Mucosa of rectum (tissue), 2 donors: ENCODE data around the gene CYB5B.

Source experiments
- H3K27ac ChIP-seq, 2 donors: one replicate each; pipeline ENCODE4 v1.7.0; 2013; ENCODE audit warnings: inconsistent platforms in 2 of 2, low read depth in 2 of 2, low read length in 2 of 2
- H3K27me3 ChIP-seq, 2 donors: one replicate each; pipeline ENCODE4 v1.7.0; 2013; ENCODE audit warnings: low read length in 2 of 2; ENCODE audit not compliant: control insufficient read depth in 2 of 2, insufficient read depth in 2 of 2
- H3K36me3 ChIP-seq, 2 donors: one replicate each; pipeline ENCODE4 v1.7.0; 2013; ENCODE audit warnings: low read length in 2 of 2; ENCODE audit not compliant: control insufficient read depth in 2 of 2, insufficient read depth in 2 of 2
- H3K4me1 ChIP-seq, 2 donors: one replicate each; pipeline ENCODE4 v1.7.0; 2013; ENCODE audit warnings: low read length in 2 of 2, mild to moderate bottlenecking in 1 of 2; ENCODE audit not compliant: control insufficient read depth in 2 of 2, insufficient read depth in 2 of 2
- H3K4me3 ChIP-seq, 2 donors: one replicate each; pipeline ENCODE4 v1.7.0; 2013; ENCODE audit warnings: low read length in 2 of 2
- H3K9ac ChIP-seq, 2 donors: one replicate each; pipeline ENCODE4 v1.7.0; 2013; ENCODE audit warnings: low read length in 2 of 2, low read depth in 1 of 2, mild to moderate bottlenecking in 1 of 2
- H3K9me3 ChIP-seq, 2 donors: one replicate each; pipeline ENCODE4 v1.7.0; 2013; ENCODE audit warnings: low read length in 2 of 2; ENCODE audit not compliant: control insufficient read depth in 2 of 2
- donor health status: healthy.
- donor health status: Normal muscosa, but diverticular disease.

Gene CYB5B

GRCh38 chr16:69466547-69466946, 42.1 kb downstream of the CYB5B start:
- no peak overlapping the region for H3K27ac ChIP-seq
- peaks cover 5 to 18% of the 10 kb centered on the region in 2 donors for H3K4me1 ChIP-seq

GRCh38 chr16:69467080-69467479, 42.7 kb downstream of the CYB5B start:
- peaks cover 5 to 11% of the 10 kb centered on the region in 2 donors for H3K36me3 ChIP-seq
- no peak overlapping the region for H3K4me3 ChIP-seq
- peaks cover 5 to 18% of the 10 kb centered on the region in 2 donors for H3K4me1 ChIP-seq
- no peak overlapping the region for H3K9ac ChIP-seq
- H3K9me3 ChIP-seq = no peaks in the 10 kb centered on the region
- H3K27me3 ChIP-seq = no peaks in the 10 kb centered on the region
- no peak overlapping the region for H3K27ac ChIP-seq

More at GRCh38 chr16:69466547-69466946, 42.1 kb downstream of the CYB5B start:
- H3K9me3 ChIP-seq = no peaks in the 10 kb centered on the region
- H3K36me3 ChIP-seq = peaks cover 7 to 11% of the 10 kb centered on the region in 2 donors
- no peak overlapping the region for H3K4me3 ChIP-seq
- no peaks in the 10 kb centered on the region for H3K27me3 ChIP-seq
- no peak overlapping the region for H3K9ac ChIP-seq

- no peak overlapping the region for H3K27ac ChIP-seq
- no peaks in the 10 kb centered on the region for H3K27me3 ChIP-seq
- H3K9me3 ChIP-seq = no peaks in the 10 kb centered on the region
- H3K4me1 ChIP-seq = peaks cover 5 to 18% of the 10 kb centered on the region in 2 donors
- H3K4me3 ChIP-seq = no peak overlapping the region
- no peak overlapping the region for H3K9ac ChIP-seq
- peaks cover under 1 to 6% of the 10 kb centered on the region in 2 donors for H3K36me3 ChIP-seq
Measured at GRCh38 chr16:69467531-69468204, 43.2 kb downstream of the CYB5B start.

GRCh38 chr16:69469807-69470561, 45.6 kb downstream of the CYB5B start:
- H3K27me3 ChIP-seq = no peaks in the 10 kb centered on the region
- H3K36me3 ChIP-seq = no peaks in the 10 kb centered on the region
- H3K27ac ChIP-seq = no peak overlapping the region
- H3K9ac ChIP-seq = no peak overlapping the region
- H3K4me1 ChIP-seq = peaks cover 5 to 11% of the 10 kb centered on the region in 2 donors
- no peaks in the 10 kb centered on the region for H3K9me3 ChIP-seq
- no peak overlapping the region for H3K4me3 ChIP-seq

- no peaks in the 10 kb centered on the region for H3K27me3 ChIP-seq
- H3K27ac ChIP-seq = no peak overlapping the region
- H3K36me3 ChIP-seq = no peaks in the 10 kb centered on the region
- peaks cover 0 to 2% of the 10 kb centered on the region in 2 donors for H3K4me1 ChIP-seq
- H3K9me3 ChIP-seq = no peaks in the 10 kb centered on the region
- no peak overlapping the region for H3K4me3 ChIP-seq
- H3K9ac ChIP-seq = no peak overlapping the region
Measured at GRCh38 chr16:69471121-69471520, 46.7 kb downstream of the CYB5B start.

- Histone ChIP-seq H3K27ac (no peak overlapping the region), H3K4me1 (peaks cover 0 to 2% of the 10 kb centered on the region in 2 donors), H3K36me3 (no peaks in the 10 kb centered on the region), H3K9me3 (no peaks in the 10 kb centered on the region), H3K9ac (no peak overlapping the region), H3K4me3 (no peak overlapping the region), H3K27me3 (no peaks in the 10 kb centered on the region)
Measured at GRCh38 chr16:69474408-69474807, 50.0 kb downstream of the CYB5B start.

- no peak overlapping the region for H3K4me3 ChIP-seq
- H3K27ac ChIP-seq = no peak overlapping the region
- no peaks in the 10 kb centered on the region for H3K4me1 ChIP-seq
- H3K9me3 ChIP-seq = no peaks in the 10 kb centered on the region
- H3K9ac ChIP-seq = no peak overlapping the region
- no peaks in the 10 kb centered on the region for H3K36me3 ChIP-seq
- H3K27me3 ChIP-seq = no peaks in the 10 kb centered on the region
Measured at GRCh38 chr16:69476920-69477443, 52.6 kb downstream of the CYB5B start.

GRCh38 chr16:69477546-69477945, 53.1 kb downstream of the CYB5B start:
- Histone ChIP-seq H3K27ac (no peak overlapping the region), H3K9ac (no peak overlapping the region), H3K4me1 (no peaks in the 10 kb centered on the region)

GRCh38 chr16:69478685-69479084, 54.3 kb downstream of the CYB5B start:
- H3K36me3 ChIP-seq = no peaks in the 10 kb centered on the region
- H3K9ac ChIP-seq = no peak overlapping the region
- no peak overlapping the region for H3K4me3 ChIP-seq
- no peaks in the 10 kb centered on the region for H3K27me3 ChIP-seq
- no peaks in the 10 kb centered on the region for H3K4me1 ChIP-seq
- no peaks in the 10 kb centered on the region for H3K9me3 ChIP-seq
- H3K27ac ChIP-seq = no peak overlapping the region

More at GRCh38 chr16:69477546-69477945, 53.1 kb downstream of the CYB5B start:
- Histone ChIP-seq H3K4me3 (no peak overlapping the region), H3K36me3 (no peaks in the 10 kb centered on the region), H3K9me3 (no peaks in the 10 kb centered on the region), H3K27me3 (no peaks in the 10 kb centered on the region)

- no peaks in the 10 kb centered on the region for H3K36me3 ChIP-seq
- H3K27me3 ChIP-seq = no peaks in the 10 kb centered on the region
- no peak overlapping the region for H3K27ac ChIP-seq
- H3K9ac ChIP-seq = no peak overlapping the region
- H3K4me3 ChIP-seq = no peak overlapping the region
- H3K4me1 ChIP-seq = no peaks in the 10 kb centered on the region
- no peaks in the 10 kb centered on the region for H3K9me3 ChIP-seq
Measured at GRCh38 chr16:69479775-69480174, 55.4 kb downstream of the CYB5B start.
